Right atrium auricular region (tissue), 2 donors: ENCODE results near the gene PROSER2. TPM values are rescaled to one million over a fixed set of nuclear protein-coding genes. Genes with fewer than 3 reads are reported as not detected.

Experiments
- DNase-seq: peaks from one replicate; pipeline ENCODE4 v3.0.0-alpha.2; 2019; ENCODE audit warnings: low spot score
- H3K27ac ChIP-seq, 2 donors: fragments of 200-600 bp; sonication (generic); 1 replicate in 1 of 2; 2 replicates in 1 of 2; pipeline ENCODE4 v1.5.1; 2016 to 2019
- H3K27me3 ChIP-seq, 2 donors: fragments of 200-600 bp; sonication (generic); one replicate each; pipeline versions ENCODE4 v1.5.1 to v1.6.0; 2017 to 2019
- H3K36me3 ChIP-seq: fragments of 200-600 bp; sonication (generic); one replicate; pipeline ENCODE4 v1.5.1; 2016
- H3K4me1 ChIP-seq, 2 donors: fragments of 200-600 bp; sonication (generic); one replicate each; pipeline versions ENCODE4 v1.5.1 to v1.6.0; 2017 to 2019
- H3K4me3 ChIP-seq, 2 donors: fragments of 200-600 bp; sonication (generic); 1 replicate in 1 of 2; 2 replicates in 1 of 2; pipeline ENCODE4 v1.5.1; 2017 to 2019; ENCODE audit warnings: mild to moderate bottlenecking in 1 of 2, moderate library complexity in 1 of 2
- H3K9me3 ChIP-seq, 2 donors: fragments of 200-600 bp; sonication (generic); one replicate each; pipeline ENCODE4 v1.5.1; 2019
- total RNA-seq, 2 donors: library from RNA; depleted of rRNA; stranded (reverse); fragments of >200 nt; gene quantifications; one replicate each; pipeline ENCODE4 v1.1.0, GENCODE V29; 2016
- TF ChIP-seq, protein P1 (sequence below), 2 donors: fragments of 200-600 bp; sonication (generic); IDR thresholded peaks; one replicate each; pipeline ENCODE4 v1.5.1; 2019; ENCODE audit warnings: antibody characterized with exemption in 2 of 2

The PROSER2 gene
- total RNA-seq, 2 donors from 2014 or later = 1.3 to 3.1 TPM

DNA sequence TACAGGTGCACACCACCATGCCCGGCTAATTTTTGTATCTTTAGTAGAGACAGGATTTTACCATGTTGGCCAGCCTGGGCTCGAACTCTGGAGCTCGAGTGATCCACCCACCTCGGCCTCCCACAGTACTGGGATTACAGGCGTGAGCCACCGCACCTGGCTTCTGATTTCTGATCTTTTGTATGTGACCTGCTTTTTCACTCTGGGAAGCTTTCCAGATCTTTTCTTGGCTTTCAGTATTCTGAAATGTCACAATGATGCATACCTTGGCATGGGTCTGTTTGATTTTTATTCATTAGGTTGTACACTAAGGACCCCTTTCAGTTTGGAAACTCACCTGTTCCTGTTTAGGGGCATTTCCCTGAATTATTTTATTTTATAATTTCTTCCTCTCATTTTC, 41.6 kb downstream of the PROSER2 start:
- Histone ChIP-seq H3K4me3 (no peak overlapping the region), H3K36me3 (no peaks in the 10 kb centered on the region), H3K27ac (no peak overlapping the region), H3K27me3 (no peaks in the 10 kb centered on the region), H3K9me3 (no peaks in the 10 kb centered on the region), H3K4me1 (no peaks in the 10 kb centered on the region)
- TF ChIP-seq, protein P1, sequence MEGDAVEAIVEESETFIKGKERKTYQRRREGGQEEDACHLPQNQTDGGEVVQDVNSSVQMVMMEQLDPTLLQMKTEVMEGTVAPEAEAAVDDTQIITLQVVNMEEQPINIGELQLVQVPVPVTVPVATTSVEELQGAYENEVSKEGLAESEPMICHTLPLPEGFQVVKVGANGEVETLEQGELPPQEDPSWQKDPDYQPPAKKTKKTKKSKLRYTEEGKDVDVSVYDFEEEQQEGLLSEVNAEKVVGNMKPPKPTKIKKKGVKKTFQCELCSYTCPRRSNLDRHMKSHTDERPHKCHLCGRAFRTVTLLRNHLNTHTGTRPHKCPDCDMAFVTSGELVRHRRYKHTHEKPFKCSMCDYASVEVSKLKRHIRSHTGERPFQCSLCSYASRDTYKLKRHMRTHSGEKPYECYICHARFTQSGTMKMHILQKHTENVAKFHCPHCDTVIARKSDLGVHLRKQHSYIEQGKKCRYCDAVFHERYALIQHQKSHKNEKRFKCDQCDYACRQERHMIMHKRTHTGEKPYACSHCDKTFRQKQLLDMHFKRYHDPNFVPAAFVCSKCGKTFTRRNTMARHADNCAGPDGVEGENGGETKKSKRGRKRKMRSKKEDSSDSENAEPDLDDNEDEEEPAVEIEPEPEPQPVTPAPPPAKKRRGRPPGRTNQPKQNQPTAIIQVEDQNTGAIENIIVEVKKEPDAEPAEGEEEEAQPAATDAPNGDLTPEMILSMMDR (IDR thresholded peaks at IDR 0.05) = no peak
- no peak for DNase-seq

DNA sequence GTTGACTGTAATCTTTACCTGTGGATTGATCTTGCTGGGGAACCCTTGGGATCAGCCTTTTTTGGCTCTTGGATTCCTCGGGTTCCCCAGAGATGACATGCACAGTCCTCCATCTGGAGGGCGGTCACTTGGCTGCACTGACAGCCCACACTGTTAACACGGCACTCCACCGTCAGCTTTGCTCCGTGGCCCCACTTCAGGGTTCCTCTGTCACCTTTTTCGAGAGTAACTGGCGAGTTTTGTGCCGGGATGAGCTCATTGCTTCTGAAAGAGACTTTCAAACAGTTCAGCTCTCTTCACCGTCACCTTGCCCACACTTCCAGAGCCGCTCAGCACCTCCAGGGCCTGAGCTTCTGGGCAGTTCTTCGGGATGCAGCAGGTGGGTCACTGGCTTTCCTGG, 42.4 kb downstream of the PROSER2 start:
- DNase-seq = no peak
- no peak overlapping the region for H3K27ac ChIP-seq
- no peaks in the 10 kb centered on the region for H3K27me3 ChIP-seq
- no peaks in the 10 kb centered on the region for H3K9me3 ChIP-seq
- TF ChIP-seq, protein P1 (IDR thresholded peaks at IDR 0.05) = no peak
- H3K4me3 ChIP-seq = no peak overlapping the region
- peaks cover 0 to 7% of the 10 kb centered on the region in 2 donors for H3K4me1 ChIP-seq
- no peaks in the 10 kb centered on the region for H3K36me3 ChIP-seq

DNA sequence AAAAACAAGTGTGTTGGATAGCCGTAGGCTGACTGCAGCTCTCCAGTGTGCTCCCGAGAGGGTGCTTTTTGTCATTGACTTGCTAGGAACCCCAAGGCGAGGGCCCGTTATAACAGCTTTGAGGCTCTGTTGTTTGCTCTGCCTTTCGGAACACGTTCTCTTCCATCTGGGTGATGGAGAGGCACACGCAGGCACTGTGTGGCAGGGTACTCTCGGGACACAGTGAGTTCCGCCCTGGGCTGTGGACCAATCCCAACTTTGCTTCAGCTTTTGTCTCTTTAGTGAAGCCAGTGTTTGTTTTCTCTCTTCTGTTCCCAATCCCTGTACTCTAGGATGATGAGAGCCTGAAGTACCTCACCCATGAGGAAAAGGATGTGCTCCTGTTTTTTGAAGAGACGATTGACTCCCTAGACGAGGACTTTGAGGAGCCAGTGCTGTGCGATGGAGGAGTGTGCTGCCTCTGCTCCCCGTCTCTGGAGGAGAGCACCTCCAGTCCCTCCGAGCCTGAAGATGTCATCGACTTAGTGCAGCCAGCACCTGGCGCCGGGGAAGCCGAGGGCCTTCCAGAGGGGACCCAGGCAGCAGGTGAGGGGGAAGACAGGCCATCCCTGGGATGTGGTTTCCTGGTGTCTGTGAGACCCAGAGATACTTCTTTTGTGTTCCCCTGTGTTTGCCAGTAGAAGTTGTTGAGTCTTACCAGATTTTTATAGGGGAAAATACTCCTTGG, 43.2 kb downstream of the PROSER2 start:
- DNase-seq = no peak
- TF ChIP-seq, protein P1 (IDR thresholded peaks at IDR 0.05) = no peak

GRCh38 chr10:11869219-11869618, 46.1 kb downstream of the PROSER2 start:
- no peak overlapping the region for H3K27ac ChIP-seq
- no peak overlapping the region for H3K4me3 ChIP-seq
- no peaks in the 10 kb centered on the region for H3K36me3 ChIP-seq
- DNase-seq = no peak
- no peaks in the 10 kb centered on the region for H3K27me3 ChIP-seq
- H3K4me1 ChIP-seq = peaks cover 0 to 23% of the 10 kb centered on the region in 2 donors
- no peaks in the 10 kb centered on the region for H3K9me3 ChIP-seq
- TF ChIP-seq, protein P1 (IDR thresholded peaks at IDR 0.05) = no peak

More for the DNA sequence above, 43.2 kb downstream of the PROSER2 start:
- H3K4me3 ChIP-seq = no peak overlapping the region
- H3K27me3 ChIP-seq = no peaks in the 10 kb centered on the region
- H3K27ac ChIP-seq = no peak overlapping the region
- H3K36me3 ChIP-seq = no peaks in the 10 kb centered on the region
- no peaks in the 10 kb centered on the region for H3K9me3 ChIP-seq
- H3K4me1 ChIP-seq = peaks cover 0 to 15% of the 10 kb centered on the region in 2 donors

DNA sequence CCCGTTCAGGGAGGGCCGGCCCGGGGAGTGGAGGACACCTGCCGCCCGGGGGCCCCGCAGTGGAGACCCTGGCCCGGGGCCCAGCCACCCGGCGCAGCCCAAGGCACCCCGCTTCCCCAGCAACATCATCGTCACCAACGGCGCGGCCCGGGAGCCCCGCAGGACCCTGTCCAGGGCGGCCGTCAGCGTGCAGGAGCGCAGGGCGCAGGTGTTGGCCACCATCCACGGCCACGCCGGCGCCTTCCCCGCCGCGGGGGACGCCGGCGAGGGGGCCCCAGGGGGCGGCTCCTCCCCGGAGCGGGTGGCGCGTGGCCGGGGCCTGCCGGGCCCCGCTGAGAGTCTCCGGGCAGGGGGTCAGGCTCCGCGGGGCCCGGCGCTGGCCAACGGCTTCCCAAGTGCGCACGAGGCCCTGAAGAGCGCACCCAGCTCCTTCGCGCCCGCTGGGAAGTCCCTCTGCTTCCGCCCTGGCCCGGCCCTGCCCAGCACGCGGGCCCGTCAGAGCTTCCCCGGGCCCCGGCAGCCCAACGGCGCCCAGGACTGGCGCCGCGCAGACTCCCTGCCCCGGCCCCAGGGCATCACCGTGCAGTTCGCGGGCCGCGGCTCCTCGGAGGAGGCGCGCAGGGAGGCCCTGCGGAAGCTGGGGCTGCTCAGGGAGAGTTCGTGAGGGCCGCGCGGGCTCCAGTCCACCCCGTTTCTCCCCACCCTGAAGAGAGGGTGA, 46.7 kb downstream of the PROSER2 start:
- no peaks in the 10 kb centered on the region for H3K9me3 ChIP-seq
- H3K27me3 ChIP-seq = no peaks in the 10 kb centered on the region
- TF ChIP-seq, protein P1 (IDR thresholded peaks at IDR 0.05) = no peak
- peaks cover 0 to 30% of the 10 kb centered on the region in 2 donors for H3K4me1 ChIP-seq
- H3K27ac ChIP-seq = peak overlapping the region in 1 of 2 donors; percentile 30
- no peak for DNase-seq
- no peaks in the 10 kb centered on the region for H3K36me3 ChIP-seq
- H3K4me3 ChIP-seq = peak overlapping the region; percentile 5 to 38
